ENCODE results near the gene MATCAP1.

The MATCAP1 gene

GRCh38 chr16:67177743-67178699 lies 5.7 kb downstream of the MATCAP1 start:
- DNase-seq (ENCODE audit: low read depth) = peak; percentile 43
- TF ChIP-seq POLR2A (IDR thresholded peaks at IDR 0.05; ENCODE audit: extremely low read depth, insufficient read length) (no peak), MAX (IDR thresholded peaks at IDR 0.05; ENCODE audit: low read depth, low read length) (no peak), MYC (IDR thresholded peaks at IDR 0.05; ENCODE audit: low read depth, low read length) (no peak)
- TF ChIP-seq, protein P1, sequence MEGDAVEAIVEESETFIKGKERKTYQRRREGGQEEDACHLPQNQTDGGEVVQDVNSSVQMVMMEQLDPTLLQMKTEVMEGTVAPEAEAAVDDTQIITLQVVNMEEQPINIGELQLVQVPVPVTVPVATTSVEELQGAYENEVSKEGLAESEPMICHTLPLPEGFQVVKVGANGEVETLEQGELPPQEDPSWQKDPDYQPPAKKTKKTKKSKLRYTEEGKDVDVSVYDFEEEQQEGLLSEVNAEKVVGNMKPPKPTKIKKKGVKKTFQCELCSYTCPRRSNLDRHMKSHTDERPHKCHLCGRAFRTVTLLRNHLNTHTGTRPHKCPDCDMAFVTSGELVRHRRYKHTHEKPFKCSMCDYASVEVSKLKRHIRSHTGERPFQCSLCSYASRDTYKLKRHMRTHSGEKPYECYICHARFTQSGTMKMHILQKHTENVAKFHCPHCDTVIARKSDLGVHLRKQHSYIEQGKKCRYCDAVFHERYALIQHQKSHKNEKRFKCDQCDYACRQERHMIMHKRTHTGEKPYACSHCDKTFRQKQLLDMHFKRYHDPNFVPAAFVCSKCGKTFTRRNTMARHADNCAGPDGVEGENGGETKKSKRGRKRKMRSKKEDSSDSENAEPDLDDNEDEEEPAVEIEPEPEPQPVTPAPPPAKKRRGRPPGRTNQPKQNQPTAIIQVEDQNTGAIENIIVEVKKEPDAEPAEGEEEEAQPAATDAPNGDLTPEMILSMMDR (IDR thresholded peaks at IDR 0.05; ENCODE audit: low read depth, low read length) = no peak
- H3K4me3 ChIP-seq (ENCODE audit: low read depth, low read length) = no peak overlapping the region

DNA sequence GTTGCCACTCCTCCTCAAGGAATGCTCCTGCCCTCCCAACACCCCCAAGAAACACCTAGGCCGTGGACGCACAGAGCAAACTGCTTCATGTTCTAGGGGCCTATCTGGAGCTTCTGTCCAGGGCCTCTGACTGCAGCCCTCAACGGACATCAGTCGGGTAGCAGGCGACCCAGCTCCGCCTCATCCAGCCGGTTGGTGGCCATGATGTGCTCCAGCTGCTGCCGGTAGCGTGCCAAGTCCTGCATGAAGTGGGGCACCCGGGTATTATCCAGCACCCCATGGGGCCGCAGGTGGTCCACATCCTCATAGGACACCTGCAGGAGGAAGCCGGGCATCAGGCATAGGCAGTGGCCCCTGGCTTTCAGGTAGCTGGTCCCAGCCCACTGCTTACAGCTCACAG lies 7.1 kb downstream of the MATCAP1 start:
- no peak overlapping the region for H3K4me3 ChIP-seq (ENCODE audit: low read depth, low read length)
- TF ChIP-seq MYC (IDR thresholded peaks at IDR 0.05; ENCODE audit: low read depth, low read length) (no peak), MAX (IDR thresholded peaks at IDR 0.05; ENCODE audit: low read depth, low read length) (no peak), POLR2A (IDR thresholded peaks at IDR 0.05; ENCODE audit: extremely low read depth, insufficient read length) (no peak)
- TF ChIP-seq, protein P1 (IDR thresholded peaks at IDR 0.05; ENCODE audit: low read depth, low read length) = no peak
- no peak for DNase-seq (ENCODE audit: low read depth)

DNA sequence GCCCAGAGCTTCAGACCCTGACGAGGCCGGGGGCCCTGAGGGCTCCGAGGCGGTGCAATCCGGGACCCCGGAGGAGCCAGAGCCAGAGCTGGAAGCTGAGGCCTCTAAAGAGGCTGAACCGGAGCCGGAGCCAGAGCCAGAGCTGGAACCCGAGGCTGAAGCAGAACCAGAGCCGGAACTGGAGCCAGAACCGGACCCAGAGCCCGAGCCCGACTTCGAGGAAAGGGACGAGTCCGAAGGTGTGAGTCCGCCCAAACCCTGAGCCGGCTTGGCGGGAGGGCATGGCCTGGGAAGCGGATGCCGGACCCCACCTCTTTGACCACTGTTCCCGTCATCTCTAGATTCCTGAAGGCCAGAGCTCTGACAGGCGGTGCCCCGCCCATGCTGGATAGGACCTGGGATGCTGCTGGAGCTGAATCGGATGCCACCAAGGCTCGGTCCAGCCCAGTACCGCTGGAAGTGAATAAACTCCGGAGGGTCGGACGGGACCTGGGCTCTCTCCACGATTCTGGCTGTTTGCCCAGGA lies 9.0 kb downstream of the MATCAP1 start:
- no peak overlapping the region for H3K4me3 ChIP-seq (ENCODE audit: low read depth, low read length)
- no peak for DNase-seq (ENCODE audit: low read depth)
- TF ChIP-seq POLR2A (IDR thresholded peaks at IDR 0.05; ENCODE audit: extremely low read depth, insufficient read length) (no peak), MYC (IDR thresholded peaks at IDR 0.05; ENCODE audit: low read depth, low read length) (no peak), MAX (IDR thresholded peaks at IDR 0.05; ENCODE audit: low read depth, low read length) (no peak)
- TF ChIP-seq, protein P1 (IDR thresholded peaks at IDR 0.05; ENCODE audit: low read depth, low read length) = no peak

DNA sequence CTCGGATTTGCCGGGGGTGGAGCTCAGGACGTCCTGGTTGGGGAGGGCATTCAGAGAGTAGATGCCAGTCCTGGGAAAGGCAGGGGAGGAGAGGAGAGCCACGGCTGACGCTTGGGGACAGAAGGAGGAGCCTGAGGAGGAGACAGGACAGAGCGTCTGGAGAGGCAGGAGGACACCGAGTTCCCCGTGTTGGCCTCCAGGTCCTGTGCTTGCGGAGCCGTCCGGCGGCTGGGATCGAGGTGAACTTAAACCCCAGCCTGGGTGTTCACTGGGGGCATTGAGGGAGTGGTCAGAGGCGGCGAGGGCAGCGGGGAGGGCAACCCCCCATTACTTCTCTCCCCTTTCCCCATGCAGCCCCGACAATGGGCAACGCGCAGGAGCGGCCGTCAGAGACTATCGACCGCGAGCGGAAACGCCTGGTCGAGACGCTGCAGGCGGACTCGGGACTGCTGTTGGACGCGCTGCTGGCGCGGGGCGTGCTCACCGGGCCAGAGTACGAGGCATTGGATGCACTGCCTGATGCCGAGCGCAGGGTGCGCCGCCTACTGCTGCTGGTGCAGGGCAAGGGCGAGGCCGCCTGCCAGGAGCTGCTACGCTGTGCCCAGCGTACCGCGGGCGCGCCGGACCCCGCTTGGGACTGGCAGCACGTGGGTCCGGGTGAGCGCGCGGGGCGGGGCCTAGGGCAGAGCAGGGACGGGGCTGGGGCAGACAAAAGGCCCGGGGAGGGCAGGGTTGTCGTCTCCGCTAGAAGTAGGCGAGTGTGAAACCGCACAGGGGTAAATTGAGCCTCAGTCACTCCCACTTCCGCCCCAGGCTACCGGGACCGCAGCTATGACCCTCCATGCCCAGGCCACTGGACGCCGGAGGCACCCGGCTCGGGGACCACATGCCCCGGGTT lies 9.7 kb downstream of the MATCAP1 start:
- TF ChIP-seq MAX (IDR thresholded peaks at IDR 0.05; ENCODE audit: low read depth, low read length) (peak; percentile 46; the same call in 1 of the 2 replicates), POLR2A (IDR thresholded peaks at IDR 0.05; ENCODE audit: extremely low read depth, insufficient read length) (peak; percentile 38), MYC (IDR thresholded peaks at IDR 0.05; ENCODE audit: low read depth, low read length) (no peak; the same call in 1 of the 2 replicates)
- TF ChIP-seq, protein P1 (IDR thresholded peaks at IDR 0.05; ENCODE audit: low read depth, low read length) = peak; percentile 5
- peak overlapping the region; percentile 34 for H3K4me3 ChIP-seq (ENCODE audit: low read depth, low read length)
- DNase-seq (ENCODE audit: low read depth) = peak; percentile 88

DNA sequence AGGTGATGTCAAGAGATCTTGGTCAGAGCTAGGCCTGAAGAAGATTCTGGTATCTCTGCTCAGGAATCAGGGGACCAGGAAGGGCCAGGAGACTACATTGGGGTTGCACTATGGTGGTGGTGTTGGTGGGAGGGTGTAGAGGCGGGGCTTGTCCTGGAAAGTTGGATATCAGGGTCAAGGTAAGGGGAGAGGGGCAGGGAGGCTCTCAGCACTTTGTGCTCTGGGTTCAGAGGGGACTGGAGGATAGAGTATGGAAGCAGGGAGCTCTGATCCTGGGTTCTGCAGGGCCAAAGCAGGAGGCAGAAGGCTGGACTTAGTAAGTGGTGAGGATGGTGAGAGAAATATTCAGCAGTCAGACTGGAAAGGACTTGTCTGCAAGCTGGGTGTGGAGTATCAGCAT lies 10.4 kb downstream of the MATCAP1 start:
- DNase-seq (ENCODE audit: low read depth) = no peak
- no peak overlapping the region for H3K4me3 ChIP-seq (ENCODE audit: low read depth, low read length)
- TF ChIP-seq MYC (IDR thresholded peaks at IDR 0.05; ENCODE audit: low read depth, low read length) (no peak), MAX (IDR thresholded peaks at IDR 0.05; ENCODE audit: low read depth, low read length) (no peak), POLR2A (IDR thresholded peaks at IDR 0.05; ENCODE audit: extremely low read depth, insufficient read length) (no peak)
- TF ChIP-seq, protein P1 (IDR thresholded peaks at IDR 0.05; ENCODE audit: low read depth, low read length) = no peak

Data from NB4 (cell line).